IPS-18c (cell line): ENCODE data around the gene HHIPL1.

Experiments
- H3K4me3 ChIP-seq: 2 replicates; pipeline ENCODE4 v1.7.0; 2013; ENCODE audit warnings: low read depth, mild to moderate bottlenecking, low read length, moderate library complexity; ENCODE audit not compliant: insufficient read depth
- H3K9me3 ChIP-seq: one replicate; pipeline ENCODE4 v1.6.1; 2013; ENCODE audit warnings: mild to moderate bottlenecking, low read length, moderate library complexity; ENCODE audit not compliant: control insufficient read depth, insufficient read depth

Gene HHIPL1

GRCh38 chr14:99688629-99689028, 43.7 kb downstream of the HHIPL1 start:
- no peaks in the 10 kb centered on the region for H3K9me3 ChIP-seq
- no peak overlapping the region for H3K4me3 ChIP-seq

GRCh38 chr14:99689266-99690236, 44.6 kb downstream of the HHIPL1 start:
- H3K9me3 ChIP-seq, result no peaks in the 10 kb centered on the region

GRCh38 chr14:99690636-99691035, 45.7 kb downstream of the HHIPL1 start:
- Histone ChIP-seq H3K4me3 (no peak overlapping the region), H3K9me3 (no peaks in the 10 kb centered on the region)

More at GRCh38 chr14:99689266-99690236, 44.6 kb downstream of the HHIPL1 start:
- no peak overlapping the region for H3K4me3 ChIP-seq

GRCh38 chr14:99691111-99691885, 46.4 kb downstream of the HHIPL1 start:
- H3K4me3 ChIP-seq, result no peak overlapping the region
- no peaks in the 10 kb centered on the region for H3K9me3 ChIP-seq

- Histone ChIP-seq H3K9me3 (no peaks in the 10 kb centered on the region), H3K4me3 (no peak overlapping the region)
These were observed 49.0 kb downstream of the HHIPL1 start for GRCh38 chr14:99693918-99694317.

- no peaks in the 10 kb centered on the region for H3K9me3 ChIP-seq
- H3K4me3 ChIP-seq, result no peak overlapping the region
These were observed 52.0 kb downstream of the HHIPL1 start for GRCh38 chr14:99696929-99697328.

GRCh38 chr14:99698236-99698635, 53.3 kb downstream of the HHIPL1 start:
- no peaks in the 10 kb centered on the region for H3K9me3 ChIP-seq
- H3K4me3 ChIP-seq, result no peak overlapping the region

GRCh38 chr14:99698642-99699041, 53.7 kb downstream of the HHIPL1 start:
- no peaks in the 10 kb centered on the region for H3K9me3 ChIP-seq
- H3K4me3 ChIP-seq, result no peak overlapping the region

- Histone ChIP-seq H3K4me3 (no peak overlapping the region), H3K9me3 (no peaks in the 10 kb centered on the region)
These were observed 54.3 kb downstream of the HHIPL1 start for GRCh38 chr14:99699085-99699760.

- Histone ChIP-seq H3K9me3 (peaks cover 2% of the 10 kb centered on the region), H3K4me3 (no peak overlapping the region)
These were observed 54.9 kb downstream of the HHIPL1 start for GRCh38 chr14:99699861-99700260.

GRCh38 chr14:99700379-99700778, 55.5 kb downstream of the HHIPL1 start:
- peaks cover 2% of the 10 kb centered on the region for H3K9me3 ChIP-seq
- no peak overlapping the region for H3K4me3 ChIP-seq

GRCh38 chr14:99701260-99701659, 56.3 kb downstream of the HHIPL1 start:
- Histone ChIP-seq H3K9me3 (peaks cover 4% of the 10 kb centered on the region), H3K4me3 (no peak overlapping the region)

- H3K9me3 ChIP-seq, result peaks cover 4% of the 10 kb centered on the region
- no peak overlapping the region for H3K4me3 ChIP-seq
These were observed 57.2 kb downstream of the HHIPL1 start for GRCh38 chr14:99702115-99702514.

- H3K4me3 ChIP-seq, result no peak overlapping the region
These were observed 58.5 kb downstream of the HHIPL1 start for GRCh38 chr14:99703381-99703780.

GRCh38 chr14:99704037-99704436, 59.1 kb downstream of the HHIPL1 start:
- H3K9me3 ChIP-seq, result peaks cover 4% of the 10 kb centered on the region
- H3K4me3 ChIP-seq, result no peak overlapping the region

More at GRCh38 chr14:99703381-99703780, 58.5 kb downstream of the HHIPL1 start:
- H3K9me3 ChIP-seq, result peaks cover 4% of the 10 kb centered on the region

- peaks cover 4% of the 10 kb centered on the region for H3K9me3 ChIP-seq
These were observed 61.4 kb downstream of the HHIPL1 start for GRCh38 chr14:99706107-99706900.

GRCh38 chr14:99707420-99707819, 62.5 kb downstream of the HHIPL1 start:
- Histone ChIP-seq H3K9me3 (peaks cover 4% of the 10 kb centered on the region), H3K4me3 (no peak overlapping the region)

More at GRCh38 chr14:99706107-99706900, 61.4 kb downstream of the HHIPL1 start:
- H3K4me3 ChIP-seq, result no peak overlapping the region
